Measurements from ENCODE around the gene FFAR1. TPM values are rescaled to one million over a fixed set of nuclear protein-coding genes. Genes with fewer than 3 reads are reported as not detected.

Gene FFAR1
- total and polyA plus RNA-seq, 2 experiments from 2014 or later, result 0.11 TPM; not detected in 1

GRCh38 chr19:35330475-35330874 is 17.2 kb upstream of the FFAR1 start:
- no peak overlapping the region for H3K27ac ChIP-seq
- H3K27me3 ChIP-seq, result no peaks in the 10 kb centered on the region
- no peaks in the 10 kb centered on the region for H3K4me1 ChIP-seq (ENCODE audit: low read depth)
- no peak overlapping the region for H3K4me3 ChIP-seq
- no peak for DNase-seq (ENCODE audit: low read depth in 1 of 2, low spot score in 1 of 2)
- H3K36me3 ChIP-seq, result no peaks in the 10 kb centered on the region
- H3K9me3 ChIP-seq (ENCODE audit: low read depth), result no peaks in the 10 kb centered on the region
- TF ChIP-seq, protein P1, sequence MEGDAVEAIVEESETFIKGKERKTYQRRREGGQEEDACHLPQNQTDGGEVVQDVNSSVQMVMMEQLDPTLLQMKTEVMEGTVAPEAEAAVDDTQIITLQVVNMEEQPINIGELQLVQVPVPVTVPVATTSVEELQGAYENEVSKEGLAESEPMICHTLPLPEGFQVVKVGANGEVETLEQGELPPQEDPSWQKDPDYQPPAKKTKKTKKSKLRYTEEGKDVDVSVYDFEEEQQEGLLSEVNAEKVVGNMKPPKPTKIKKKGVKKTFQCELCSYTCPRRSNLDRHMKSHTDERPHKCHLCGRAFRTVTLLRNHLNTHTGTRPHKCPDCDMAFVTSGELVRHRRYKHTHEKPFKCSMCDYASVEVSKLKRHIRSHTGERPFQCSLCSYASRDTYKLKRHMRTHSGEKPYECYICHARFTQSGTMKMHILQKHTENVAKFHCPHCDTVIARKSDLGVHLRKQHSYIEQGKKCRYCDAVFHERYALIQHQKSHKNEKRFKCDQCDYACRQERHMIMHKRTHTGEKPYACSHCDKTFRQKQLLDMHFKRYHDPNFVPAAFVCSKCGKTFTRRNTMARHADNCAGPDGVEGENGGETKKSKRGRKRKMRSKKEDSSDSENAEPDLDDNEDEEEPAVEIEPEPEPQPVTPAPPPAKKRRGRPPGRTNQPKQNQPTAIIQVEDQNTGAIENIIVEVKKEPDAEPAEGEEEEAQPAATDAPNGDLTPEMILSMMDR (IDR thresholded peaks at IDR 0.05; ENCODE audit: low read depth, low read length), result no peak

GRCh38 chr19:35331551-35332214 is 16.0 kb upstream of the FFAR1 start:
- no peak for DNase-seq (ENCODE audit: low read depth in 1 of 2, low spot score in 1 of 2)
- Histone ChIP-seq H3K27me3 (no peaks in the 10 kb centered on the region), H3K36me3 (no peaks in the 10 kb centered on the region), H3K4me1 (ENCODE audit: low read depth) (no peaks in the 10 kb centered on the region), H3K27ac (no peak overlapping the region), H3K4me3 (no peak overlapping the region), H3K9me3 (ENCODE audit: low read depth) (no peaks in the 10 kb centered on the region)
- TF ChIP-seq, protein P1 (IDR thresholded peaks at IDR 0.05; ENCODE audit: low read depth, low read length), result no peak

DNA sequence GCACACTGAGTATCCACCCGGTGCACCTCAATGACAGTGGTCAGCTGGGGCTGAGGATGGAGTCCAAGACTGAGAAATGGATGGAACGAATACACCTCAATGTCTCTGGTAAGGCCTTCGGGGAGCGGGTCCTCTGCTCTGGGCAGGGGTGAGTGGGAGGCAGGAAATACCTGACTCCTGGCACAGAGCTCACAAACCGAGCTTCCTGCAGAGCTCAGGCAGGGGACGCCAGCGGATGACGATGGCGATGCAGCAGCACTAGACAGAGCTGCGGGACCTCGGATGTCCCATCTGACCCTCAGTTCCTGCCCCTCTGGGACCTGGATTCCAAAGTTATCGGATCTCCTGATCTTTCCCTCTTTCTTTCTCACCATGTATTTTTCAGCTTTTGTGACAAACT is 14.9 kb upstream of the FFAR1 start:
- DNase-seq (ENCODE audit: low read depth in 1 of 2, low spot score in 1 of 2), result no peak
- H3K4me3 ChIP-seq, result no peak overlapping the region
- TF ChIP-seq, protein P1 (IDR thresholded peaks at IDR 0.05; ENCODE audit: low read depth, low read length), result no peak

GRCh38 chr19:35334144-35334753 is 13.5 kb upstream of the FFAR1 start:
- TF ChIP-seq, protein P1 (IDR thresholded peaks at IDR 0.05; ENCODE audit: low read depth, low read length), result no peak
- Histone ChIP-seq H3K36me3 (no peaks in the 10 kb centered on the region), H3K27ac (no peak overlapping the region), H3K4me1 (ENCODE audit: low read depth) (no peaks in the 10 kb centered on the region), H3K4me3 (no peak overlapping the region), H3K27me3 (no peaks in the 10 kb centered on the region), H3K9me3 (ENCODE audit: low read depth) (no peaks in the 10 kb centered on the region)
- DNase-seq (ENCODE audit: low read depth in 1 of 2, low spot score in 1 of 2), result no peak

More for the DNA sequence above, 14.9 kb upstream of the FFAR1 start:
- Histone ChIP-seq H3K27me3 (no peaks in the 10 kb centered on the region), H3K4me1 (ENCODE audit: low read depth) (no peaks in the 10 kb centered on the region), H3K9me3 (ENCODE audit: low read depth) (no peaks in the 10 kb centered on the region), H3K27ac (no peak overlapping the region), H3K36me3 (no peaks in the 10 kb centered on the region)

- Histone ChIP-seq H3K4me1 (ENCODE audit: low read depth) (no peaks in the 10 kb centered on the region), H3K36me3 (no peaks in the 10 kb centered on the region), H3K4me3 (no peak overlapping the region), H3K9me3 (ENCODE audit: low read depth) (no peaks in the 10 kb centered on the region), H3K27ac (no peak overlapping the region), H3K27me3 (no peaks in the 10 kb centered on the region)
- no peak for DNase-seq (ENCODE audit: low read depth in 1 of 2, low spot score in 1 of 2)
- TF ChIP-seq, protein P1 (IDR thresholded peaks at IDR 0.05; ENCODE audit: low read depth, low read length), result no peak
These were observed 11.3 kb upstream of the FFAR1 start for GRCh38 chr19:35336166-35336955.
